Embryonic facial prominence (tissue), 1 donor: ENCODE data around the gene KCNC4.

ENCODE experiments used
- DNase-seq: peaks from one replicate; pipeline ENCODE4 v3.0.0-alpha.2; 2016; ENCODE audit errors: extremely low spot score

Gene KCNC4

DNA sequence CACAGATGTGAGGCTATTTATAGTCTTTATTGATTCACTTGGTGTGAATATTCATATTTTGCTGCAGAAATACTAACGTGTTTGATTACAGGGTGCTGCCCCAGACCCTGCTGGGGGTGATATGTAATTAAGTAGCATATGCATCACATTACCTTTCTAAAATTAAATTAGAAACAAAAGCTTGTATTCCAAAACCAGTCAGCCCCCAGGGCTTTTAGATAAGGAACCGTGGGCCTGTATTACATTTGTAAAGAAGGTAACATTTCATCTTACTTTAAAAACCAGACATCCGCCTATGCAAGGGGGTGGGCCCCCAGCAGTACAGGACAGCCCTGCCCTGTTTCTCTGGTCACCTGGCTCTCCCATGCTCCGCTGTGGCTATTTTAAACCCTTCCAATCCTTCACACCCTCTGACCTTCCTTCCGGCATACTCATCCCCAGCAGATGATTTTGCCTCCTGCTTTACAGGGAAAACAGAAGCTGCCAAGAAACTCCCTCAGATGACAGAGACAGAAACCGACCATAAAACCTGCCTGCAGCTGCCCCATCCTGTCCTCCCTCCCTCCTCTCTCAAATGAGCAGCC lies 22.0 kb upstream of the KCNC4 start:
- DNase-seq, result no peak

- DNase-seq, result no peak
Observed at GRCh38 chr1:110189181-110189580, 20.9 kb upstream of the KCNC4 start.

GRCh38 chr1:110190282-110190929 lies 19.7 kb upstream of the KCNC4 start:
- DNase-seq, result no peak

DNA sequence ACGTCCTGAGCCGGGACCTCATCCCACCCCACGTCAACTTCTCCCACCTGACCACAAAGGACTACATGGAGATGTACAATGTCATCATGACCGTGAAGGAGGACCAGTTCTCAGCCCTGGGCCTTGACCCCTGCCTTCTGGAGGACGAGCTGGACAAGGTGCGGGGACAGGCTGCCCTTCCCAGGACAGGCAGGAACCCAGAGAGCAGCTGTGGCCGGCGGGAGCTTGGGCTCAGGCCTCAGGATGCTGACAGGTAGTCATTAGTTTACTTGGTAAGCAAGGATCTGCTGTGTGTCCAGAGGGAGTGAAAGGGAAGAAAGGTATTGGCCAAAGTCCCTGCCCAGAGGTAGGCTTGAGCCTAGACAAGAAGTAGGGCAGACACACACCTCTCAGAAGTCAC lies 17.6 kb upstream of the KCNC4 start:
- no peak for DNase-seq

DNA sequence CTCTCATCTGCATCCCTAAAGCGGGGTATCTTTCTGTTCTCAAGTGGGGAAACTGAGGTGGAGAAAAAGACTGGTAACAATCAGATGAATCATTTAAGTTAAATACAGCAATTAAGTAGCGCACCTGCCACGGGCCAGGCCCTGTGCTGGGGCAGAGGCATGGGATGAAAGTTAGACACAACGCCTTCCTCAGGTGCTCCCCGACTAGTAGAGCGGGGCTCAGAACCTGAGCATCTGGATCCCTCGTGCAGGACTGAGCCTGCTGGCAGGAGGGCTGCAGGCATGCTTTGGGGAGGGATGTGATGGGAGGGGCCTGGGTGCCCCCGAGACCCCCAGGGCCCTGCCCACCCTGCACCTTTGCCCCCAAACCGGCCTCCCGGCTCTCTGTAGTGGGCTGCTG lies 14.9 kb upstream of the KCNC4 start:
- DNase-seq, result no peak

DNA sequence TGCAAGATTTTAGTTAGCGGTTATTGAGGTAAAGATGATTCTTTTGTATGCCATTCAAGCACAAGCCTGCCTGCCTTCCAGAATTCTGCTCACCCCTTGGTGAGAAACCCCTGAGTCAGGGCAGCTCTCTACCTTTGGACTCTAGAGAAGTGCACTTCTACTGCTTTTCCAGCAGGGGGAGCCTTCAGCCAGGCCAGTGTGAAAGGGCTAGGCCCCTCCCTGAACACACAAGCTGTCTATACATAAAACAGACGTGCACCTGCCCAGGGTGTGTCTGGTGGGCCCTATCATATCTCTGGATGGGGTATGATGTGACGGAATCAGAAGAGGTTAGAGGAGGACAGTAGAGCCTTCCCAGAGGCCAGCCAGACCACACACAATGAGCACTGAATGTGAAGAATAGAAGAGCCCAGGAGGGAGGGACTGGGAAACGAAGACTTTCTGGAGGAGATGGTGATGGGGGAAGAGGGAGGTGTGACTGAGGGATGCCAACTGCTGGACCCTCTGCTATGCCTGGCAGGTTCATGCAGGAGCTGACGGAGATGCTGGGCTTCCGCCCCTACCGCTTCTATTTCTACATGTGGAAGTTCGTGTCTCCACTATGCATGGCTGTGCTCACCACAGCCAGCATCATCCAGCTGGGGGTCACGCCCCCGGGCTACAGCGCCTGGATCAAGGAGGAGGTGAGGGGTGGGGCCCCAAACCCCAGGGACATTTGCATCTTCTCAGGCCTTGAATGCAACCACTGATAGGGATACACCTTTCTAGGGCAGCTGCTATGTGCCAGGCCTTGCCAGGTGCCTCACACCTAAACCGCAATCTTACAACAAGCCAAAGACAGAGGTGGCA lies 13.0 kb upstream of the KCNC4 start:
- DNase-seq, result no peak

- no peak for DNase-seq
Observed at GRCh38 chr1:110197905-110198629, 12.0 kb upstream of the KCNC4 start.

DNA sequence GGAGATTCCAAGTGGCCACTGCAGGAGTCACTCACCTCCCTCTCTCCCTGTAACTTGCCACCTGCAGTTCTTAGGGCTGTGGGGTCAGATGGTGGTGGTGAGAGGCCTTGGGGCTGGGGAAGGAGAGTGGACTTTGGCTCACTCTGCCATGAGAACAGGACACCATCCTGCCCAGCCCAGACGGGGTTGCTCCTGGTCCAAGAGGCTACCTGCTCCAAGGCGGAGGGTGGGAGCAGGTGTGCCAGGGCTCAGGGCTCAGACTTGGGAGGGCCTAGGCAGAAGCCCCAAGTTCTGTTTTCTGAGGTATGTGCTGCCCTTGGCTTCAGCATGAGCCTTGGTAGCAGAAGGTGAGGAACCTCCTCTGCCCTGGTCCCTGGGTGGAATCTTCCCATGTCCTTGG lies 11.4 kb upstream of the KCNC4 start:
- no peak for DNase-seq

DNA sequence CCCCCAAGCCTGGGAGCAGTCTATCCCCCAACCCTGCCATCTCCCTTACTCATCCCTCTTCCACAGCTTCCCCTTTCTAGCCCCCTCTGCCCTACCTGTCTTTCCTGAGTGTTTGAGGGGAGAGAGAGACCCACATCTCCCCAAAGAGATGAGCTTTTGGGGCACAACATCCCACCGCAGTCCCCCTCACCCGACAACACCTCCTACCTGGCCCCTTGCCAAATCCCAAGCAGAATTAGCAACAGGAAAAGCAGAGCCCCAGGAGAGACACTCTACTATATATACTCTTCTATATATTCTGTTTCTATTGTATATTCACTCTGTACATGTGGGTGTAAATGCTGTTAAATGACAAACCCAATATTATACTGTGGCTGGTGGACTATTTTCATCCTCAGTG lies 9.9 kb upstream of the KCNC4 start:
- DNase-seq, result no peak

DNA sequence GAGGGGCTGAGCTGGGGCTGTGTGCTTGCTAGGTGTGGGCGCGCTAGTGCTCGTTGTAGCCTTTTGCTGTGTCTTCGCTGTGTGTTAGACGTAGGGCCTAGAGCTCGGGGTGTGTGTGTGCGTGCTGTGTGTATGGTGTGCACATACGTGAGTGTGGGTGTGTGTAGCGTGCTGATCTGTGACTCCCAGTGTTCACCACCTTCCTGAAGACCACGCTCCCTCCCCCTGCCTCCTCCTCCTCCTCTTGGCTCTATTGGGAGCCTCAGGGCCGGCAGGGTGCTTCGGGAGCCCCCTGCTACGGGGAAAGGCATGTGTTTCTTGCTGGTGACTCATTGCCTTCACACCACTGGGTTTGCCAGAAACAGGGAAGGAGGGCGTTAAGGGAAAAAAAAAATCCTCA lies 9.4 kb upstream of the KCNC4 start:
- DNase-seq, result no peak

GRCh38 chr1:110201157-110201825 lies 8.8 kb upstream of the KCNC4 start:
- no peak for DNase-seq

DNA sequence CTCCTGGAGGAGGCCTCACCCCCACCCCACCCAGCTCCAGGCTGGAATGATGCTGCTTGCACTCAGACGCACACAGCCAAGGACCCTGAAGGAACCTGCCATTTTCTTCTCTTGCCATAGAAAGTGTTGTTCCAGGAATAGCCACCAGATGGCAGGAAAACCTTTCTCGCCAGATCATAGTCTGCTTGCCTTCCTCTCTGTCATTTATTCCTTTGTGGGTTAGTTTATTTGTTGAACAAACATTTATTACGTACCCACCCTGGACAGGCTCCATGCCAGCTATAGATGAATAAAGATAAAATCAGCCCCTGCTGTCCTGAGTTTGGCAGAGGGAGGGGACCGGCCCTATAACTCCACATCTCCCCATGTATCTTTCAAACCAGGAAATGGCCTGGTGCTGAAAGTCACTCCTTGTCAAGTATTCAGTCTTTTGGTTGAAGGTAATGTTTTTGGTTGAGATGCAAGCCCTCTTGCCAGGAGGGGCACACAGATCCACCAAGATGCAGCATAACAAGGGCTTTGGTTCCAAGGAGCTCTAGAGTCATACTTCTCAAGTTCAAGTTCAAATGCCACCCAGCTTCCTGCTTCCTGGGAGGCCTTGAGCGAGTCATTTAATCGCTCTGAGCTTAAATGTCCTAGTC lies 7.0 kb upstream of the KCNC4 start:
- DNase-seq, result peak; percentile 66

DNA sequence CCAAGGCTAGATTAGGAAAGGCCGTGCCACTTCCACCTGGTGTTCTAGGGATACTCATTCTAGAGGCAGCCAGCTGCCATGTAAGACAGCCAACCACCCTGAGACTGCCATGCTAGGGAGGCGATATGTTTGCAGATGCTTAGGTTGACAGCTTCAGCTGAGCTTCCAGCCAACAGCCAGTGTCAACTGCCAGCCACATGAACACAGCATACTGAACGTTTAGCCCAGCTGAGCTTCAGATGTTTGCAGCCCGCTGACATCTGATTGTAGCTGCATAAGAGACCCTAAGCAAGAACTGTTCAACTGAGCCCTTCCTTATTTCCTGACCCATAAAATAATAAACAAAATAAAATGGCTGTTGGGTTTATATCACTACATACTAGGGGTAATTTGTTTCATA lies 5.0 kb upstream of the KCNC4 start:
- DNase-seq, result no peak

- no peak for DNase-seq
Observed at GRCh38 chr1:110205591-110206155, 4.4 kb upstream of the KCNC4 start.

GRCh38 chr1:110206261-110206920 lies 3.7 kb upstream of the KCNC4 start:
- no peak for DNase-seq

- DNase-seq, result no peak
Observed at GRCh38 chr1:110207831-110208230, 2.3 kb upstream of the KCNC4 start.

- DNase-seq, result no peak
Observed at GRCh38 chr1:110208916-110209645, 1.0 kb upstream of the KCNC4 start.

DNA sequence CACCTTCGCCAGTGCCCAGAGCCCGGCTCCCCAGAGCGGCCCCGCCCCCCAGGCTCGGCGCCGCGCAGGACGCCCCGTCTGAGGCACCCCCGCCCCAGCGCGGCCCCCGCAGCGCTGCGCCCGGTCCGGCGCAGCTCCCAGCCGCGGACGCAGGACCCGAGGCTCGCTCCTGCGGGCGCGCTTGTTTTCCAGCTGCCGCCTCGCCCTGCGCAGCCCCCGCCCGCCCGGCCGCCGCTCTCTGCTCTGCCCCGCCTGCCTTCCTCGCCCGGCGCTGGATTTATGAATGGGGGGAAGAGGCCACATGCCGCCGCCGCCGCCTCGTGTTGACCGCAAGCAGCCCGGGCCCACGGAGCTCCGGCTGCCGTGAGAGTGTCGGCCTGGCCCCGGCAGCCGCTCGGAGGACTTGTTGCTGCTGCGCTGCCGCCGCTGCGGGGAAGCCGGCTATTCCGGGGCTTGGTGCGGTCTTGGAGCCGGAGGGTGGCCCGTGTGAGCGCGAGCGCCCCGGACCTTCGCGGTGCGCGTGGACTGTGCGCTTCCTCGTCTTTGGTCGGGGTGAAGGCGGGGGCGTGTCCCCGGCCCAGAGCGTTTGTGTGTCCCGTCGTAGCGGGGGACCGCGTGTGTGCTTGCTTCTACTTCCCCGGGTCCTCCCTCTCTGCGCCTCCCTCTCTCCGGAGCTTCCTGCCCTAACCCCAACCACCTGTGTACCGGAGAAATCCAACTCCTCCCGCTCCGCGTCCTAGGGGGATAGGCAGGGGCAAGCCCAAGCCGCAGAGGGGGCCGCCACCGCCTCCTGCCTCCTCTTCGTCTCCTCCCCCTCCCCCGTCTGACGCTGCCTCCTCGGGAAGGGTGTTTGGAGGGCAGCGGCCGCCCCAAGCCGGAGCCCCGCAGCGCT lies 736 bp downstream of the KCNC4 start:
- DNase-seq, result no peak
